H9 (cell line): ENCODE results near the gene KLK13. TPM values are rescaled to one million over a fixed set of nuclear protein-coding genes. Genes with fewer than 3 reads are reported as not detected.

ENCODE experiments used
- DNase-seq: peaks from one replicate; pipeline ENCODE4 v3.0.0-alpha.2; 2017
- H2AFZ ChIP-seq: one replicate; pipeline ENCODE4 v1.6.1; 2013; ENCODE audit warnings: mild to moderate bottlenecking, low read length, control low read depth, moderate library complexity
- H2AK5ac ChIP-seq: 2 replicates; pipeline ENCODE4 v1.6.1; 2013; ENCODE audit warnings: low read length, control low read depth, mixed read lengths; ENCODE audit not compliant: insufficient read length
- H2BK120ac ChIP-seq: one replicate; pipeline ENCODE4 v1.6.1; 2013; ENCODE audit warnings: low read depth, mild to moderate bottlenecking, low read length, control low read depth, inconsistent platforms; ENCODE audit not compliant: poor library complexity, severe bottlenecking
- H2BK12ac ChIP-seq: 2 replicates; pipeline ENCODE4 v1.6.1; 2013; ENCODE audit warnings: low read length, control low read depth, mixed read lengths, low read depth; ENCODE audit not compliant: insufficient read length
- H2BK15ac ChIP-seq: 2 replicates; pipeline ENCODE4 v1.6.1; 2013; ENCODE audit warnings: low read depth, low read length, control low read depth
- H2BK20ac ChIP-seq: one replicate; pipeline ENCODE4 v1.6.1; 2013; ENCODE audit warnings: low read depth, mild to moderate bottlenecking, low read length, control low read depth, inconsistent platforms; ENCODE audit not compliant: poor library complexity, severe bottlenecking
- H2BK5ac ChIP-seq: 2 replicates; pipeline ENCODE4 v1.6.1; 2013; ENCODE audit warnings: low read length, control low read depth, mixed read lengths; ENCODE audit not compliant: insufficient read length
- H3K14ac ChIP-seq: 2 replicates; pipeline ENCODE4 v1.6.1; 2013; ENCODE audit warnings: low read length, control low read depth; ENCODE audit not compliant: insufficient read depth
- H3K18ac ChIP-seq: 2 replicates; pipeline ENCODE4 v1.6.1; 2013; ENCODE audit warnings: low read depth, mild to moderate bottlenecking, mixed read lengths, low read length, control low read depth; ENCODE audit not compliant: insufficient read length
- H3K23ac ChIP-seq: 2 replicates; pipeline ENCODE4 v1.6.1; 2013; ENCODE audit warnings: low read length, control low read depth, mixed read lengths, low read depth; ENCODE audit not compliant: insufficient read length
- H3K23me2 ChIP-seq: 2 replicates; pipeline ENCODE4 v1.6.1; 2013; ENCODE audit warnings: low read depth, mild to moderate bottlenecking, mixed read lengths, low read length, control low read depth; ENCODE audit not compliant: insufficient read length, poor library complexity, severe bottlenecking
- H3K27ac ChIP-seq: 2 replicates; pipeline ENCODE4 v1.5.1; 2013; ENCODE audit warnings: low read length, control low read depth, mixed read lengths, low read depth; ENCODE audit not compliant: insufficient read length
- H3K27me3 ChIP-seq: 2 replicates; pipeline ENCODE4 v1.6.1; 2013; ENCODE audit warnings: low read length, control low read depth, inconsistent platforms; ENCODE audit not compliant: insufficient read depth
- H3K4ac ChIP-seq: 2 replicates; pipeline ENCODE4 v1.6.1; 2013; ENCODE audit warnings: low read depth, mild to moderate bottlenecking, control low read depth, inconsistent platforms, low read length, moderate library complexity
- H3K4me1 ChIP-seq: 2 replicates; pipeline ENCODE4 v1.6.1; 2013; ENCODE audit warnings: low read length, control low read depth, inconsistent platforms; ENCODE audit not compliant: insufficient read depth
- H3K4me2 ChIP-seq: 2 replicates; pipeline ENCODE4 v1.6.1; 2013; ENCODE audit warnings: low read length, control low read depth, mixed read lengths; ENCODE audit not compliant: insufficient read length, insufficient read depth
- H3K56ac ChIP-seq: 2 replicates; pipeline ENCODE4 v1.6.1; 2013; ENCODE audit warnings: low read depth, mild to moderate bottlenecking, mixed read lengths, low read length, control low read depth; ENCODE audit not compliant: insufficient read length
- H3K79me1 ChIP-seq: 2 replicates; pipeline ENCODE4 v1.6.1; 2013; ENCODE audit warnings: low read depth, mild to moderate bottlenecking, moderate library complexity, low read length, control low read depth, inconsistent platforms; ENCODE audit not compliant: insufficient read depth, poor library complexity, severe bottlenecking
- H3K79me2 ChIP-seq: 2 replicates; pipeline ENCODE4 v1.6.1; 2013; ENCODE audit warnings: low read length, control low read depth, inconsistent platforms; ENCODE audit not compliant: insufficient read depth
- H3K9ac ChIP-seq: 2 replicates; pipeline ENCODE4 v1.6.1; 2013; ENCODE audit warnings: low read length, control low read depth, mixed read lengths; ENCODE audit not compliant: insufficient read length; ENCODE audit errors: extremely low read depth
- H3K9me3 ChIP-seq: one replicate; pipeline ENCODE4 v1.6.1; 2013; ENCODE audit warnings: low read depth, low read length, inconsistent platforms; ENCODE audit not compliant: control insufficient read depth
- H3T11ph ChIP-seq: one replicate; pipeline ENCODE4 v1.6.1; 2013; ENCODE audit warnings: mild to moderate bottlenecking, low read length, control low read depth, inconsistent platforms
- H4K20me1 ChIP-seq: one replicate; pipeline ENCODE4 v1.6.1; 2013; ENCODE audit not compliant: control insufficient read depth, insufficient read length, insufficient read depth
- H4K5ac ChIP-seq: 2 replicates; pipeline ENCODE4 v1.6.1; 2013; ENCODE audit warnings: low read depth, mild to moderate bottlenecking, mixed read lengths, low read length, control low read depth; ENCODE audit not compliant: insufficient read length
- H4K8ac ChIP-seq: replicated peaks from 2 replicates; pipeline ENCODE4 v1.6.1; 2013; ENCODE audit warnings: low read length, control low read depth, mixed read lengths, low read depth; ENCODE audit not compliant: insufficient read length
- H4K91ac ChIP-seq: 2 replicates; pipeline ENCODE4 v1.6.1; 2013; ENCODE audit warnings: low read depth, mild to moderate bottlenecking, moderate library complexity, mixed read lengths, low read length, control low read depth; ENCODE audit not compliant: insufficient read length
- H3K27ac Mint-ChIP-seq, 3 experiments: 2 replicates in 2 of 3; 3 replicates in 1 of 3; pipeline ENCODE4 v1.8.0; 2020 to 2021; ENCODE audit warnings: mixed read lengths in 3 of 3, mild to moderate bottlenecking in 1 of 3, moderate library complexity in 1 of 3
- H3K27me3 Mint-ChIP-seq: 2 replicates; pipeline ENCODE4 v1.8.0; 2021; ENCODE audit warnings: low read depth, mild to moderate bottlenecking, moderate library complexity, mixed read lengths
- H3K36me3 Mint-ChIP-seq, 3 experiments: 2 replicates in 2 of 3; 3 replicates in 1 of 3; pipeline ENCODE4 v1.8.0; 2020 to 2021; ENCODE audit warnings: low read depth in 3 of 3, mixed read lengths in 3 of 3; ENCODE audit not compliant: insufficient read depth in 1 of 3
- H3K4me1 Mint-ChIP-seq, 2 experiments: 2 replicates each; pipeline ENCODE4 v1.8.0; 2020; ENCODE audit warnings: mixed read lengths in 2 of 2
- H3K4me3 Mint-ChIP-seq, 2 experiments: 2 replicates in 1 of 2; 3 replicates in 1 of 2; pipeline ENCODE4 v1.8.0; 2020 to 2021; ENCODE audit warnings: mild to moderate bottlenecking in 2 of 2, mixed read lengths in 2 of 2, moderate library complexity in 1 of 2
- H3K9me3 Mint-ChIP-seq, 2 experiments: 2 replicates in 1 of 2; 3 replicates in 1 of 2; pipeline ENCODE4 v1.8.0; 2020; ENCODE audit warnings: mild to moderate bottlenecking in 2 of 2, mixed read lengths in 2 of 2, moderate library complexity in 1 of 2
- CTCF ChIP-seq: fragments of 200-600 bp; sonication (generic); conservative IDR thresholded peaks from 3 replicates; pipeline ENCODE4 v1.8.0; 2021; ENCODE audit warnings: antibody characterized with exemption, mild to moderate bottlenecking
- WGBS: extraction: QIAGEN DNeasy Blood & Tissue Kit; methylation state at CpG from one replicate; pipeline ENCODE4 v1.1.7; 2013; ENCODE audit warnings: missing lambda C conversion rate, low lambda C conversion rate, mixed read lengths; ENCODE audit not compliant: insufficient read length; ENCODE audit errors: extremely low coverage; 5-methylcytosine and 5-hydroxymethylcytosine counted together
- total RNA-seq: library from RNA; stranded (reverse); gene quantifications from 2 replicates; pipeline ENCODE4 v1.2.1, GENCODE V29; 2021

KLK13 gene
- total RNA-seq, 1 experiment from 2014 or later = 4.2 TPM

- Histone ChIP-seq H3K9me3 (no peaks in the 10 kb centered on the region), H3K9ac (no peak overlapping the region), H4K20me1 (no peaks in the 10 kb centered on the region), H3K79me2 (no peaks in the 10 kb centered on the region), H3K4ac (no peak overlapping the region), H3K23me2 (peaks cover 6% of the 10 kb centered on the region), H2AK5ac (no peak overlapping the region), H3K14ac (no peak overlapping the region), H3K27me3 (no peaks in the 10 kb centered on the region), H2BK20ac (no peak overlapping the region), H3K23ac (no peak overlapping the region), H3K79me1 (no peaks in the 10 kb centered on the region), H2BK15ac (no peak overlapping the region), H3K18ac (no peak overlapping the region), H2BK5ac (no peak overlapping the region), H4K5ac (no peak overlapping the region), H2BK12ac (no peak overlapping the region), H2AFZ (no peak overlapping the region), H2BK120ac (no peak overlapping the region), H3K4me1 (peaks cover 3% of the 10 kb centered on the region; the same call in 1 of the 2 replicates), H3T11ph (no peak overlapping the region), H3K56ac (no peak overlapping the region), H4K91ac (no peak overlapping the region), H3K27ac (no peak overlapping the region), H3K4me2 (peak overlapping the region; percentile 48), H4K8ac (no peak overlapping the region)
- WGBS = no CpG with 5 or more reads among the region's 15 CpGs
- Mint-ChIP-seq H3K4me3 (peak overlapping the region; percentile 97 to 98), H3K4me1 (peaks cover 8 to 9% of the 10 kb centered on the region in 2 experiments), H3K27me3 (peaks cover 12% of the 10 kb centered on the region), H3K36me3 (peaks cover 0 to 2% (median under 1%) of the 10 kb centered on the region in 3 experiments; a peak in 2 of 7 replicates), H3K9me3 (no peaks in the 10 kb centered on the region; a peak in 1 of 5 replicates), H3K27ac (peak overlapping the region in 1 of 3 experiments; percentile 85; a peak in 1 of 7 replicates)
- no peak for DNase-seq
- TF ChIP-seq CTCF = no peak
These were observed 43.9 kb upstream of the KLK13 start for GRCh38 chr19:51108805-51109146.
